Thymus (tissue), 11 donors: Measurements from ENCODE around the gene ZNF581. TPM values are rescaled to one million over a fixed set of nuclear protein-coding genes. Genes with fewer than 3 reads are reported as not detected.

Source experiments
- DNase-seq, 9 donors: peaks; one replicate each; pipeline ENCODE4 v3.0.0-alpha.2; 2013; ENCODE audit warnings: low spot score in 9 of 9, low read depth in 6 of 9, missing footprints in 1 of 9
- H3K27ac ChIP-seq, 2 donors: one replicate each; pipeline ENCODE4 v1.5.1; 2013; ENCODE audit warnings: control low read depth in 1 of 2, low read depth in 1 of 2, low read length in 1 of 2, mild to moderate bottlenecking in 1 of 2, moderate library complexity in 1 of 2
- H3K27me3 ChIP-seq, 2 donors: one replicate each; pipeline ENCODE4 v1.5.1; 2013; ENCODE audit warnings: low read length in 1 of 2; ENCODE audit not compliant: control insufficient read depth in 2 of 2, insufficient read depth in 1 of 2
- H3K36me3 ChIP-seq, 2 donors: one replicate each; pipeline ENCODE4 v1.5.1; 2013; ENCODE audit warnings: low read length in 1 of 2, mild to moderate bottlenecking in 1 of 2, moderate library complexity in 1 of 2; ENCODE audit not compliant: control insufficient read depth in 2 of 2, insufficient read depth in 2 of 2
- H3K4me1 ChIP-seq, 2 donors: one replicate each; pipeline ENCODE4 v1.5.1; 2013; ENCODE audit warnings: low read length in 2 of 2; ENCODE audit not compliant: control insufficient read depth in 2 of 2, insufficient read depth in 2 of 2
- H3K4me3 ChIP-seq, 2 donors: one replicate each; pipeline ENCODE4 v1.5.1; 2013; ENCODE audit warnings: low read length in 2 of 2, control low read depth in 1 of 2, mild to moderate bottlenecking in 1 of 2
- H3K9me3 ChIP-seq, 2 donors: one replicate each; pipeline ENCODE4 v1.5.1; 2013; ENCODE audit warnings: low read length in 1 of 2, mild to moderate bottlenecking in 1 of 2; ENCODE audit not compliant: control insufficient read depth in 2 of 2, insufficient read depth in 1 of 2
- WGBS: extraction: QIAGEN DNeasy Blood & Tissue Kit; methylation state at CpG from one replicate; pipeline ENCODE4 v1.1.7; 2013; 5-methylcytosine and 5-hydroxymethylcytosine counted together
- polyA plus RNA-seq: library from polyadenylated mRNA; stranded (reverse); fragments of 200-250 nt; gene quantifications from one replicate; pipeline ENCODE4 v1.2.3, GENCODE V29; 2013
- total RNA-seq: library from RNA; stranded (reverse); fragments of 120-200 nt; gene quantifications from one replicate; pipeline ENCODE4 v1.2.4, GENCODE V29; 2013
- donor health status: healthy.

Gene ZNF581
- total and polyA plus RNA-seq, 2 donors, result 19.0 to 22.9 TPM

- H3K9me3 ChIP-seq, result no peaks in the 10 kb centered on the region
- no peaks in the 10 kb centered on the region for H3K27me3 ChIP-seq
- H3K27ac ChIP-seq, result peak overlapping the region; percentile 22 to 86
- WGBS, result 33% methylated on average over 12 of the region's 12 CpGs
- H3K4me3 ChIP-seq, result peak overlapping the region; percentile 81 to 87
- H3K4me1 ChIP-seq, result peaks cover 10 to 34% of the 10 kb centered on the region in 2 donors
- DNase-seq, result no peak
- peaks cover 11 to 12% of the 10 kb centered on the region in 2 donors for H3K36me3 ChIP-seq
These were observed 37.0 kb upstream of the ZNF581 start for GRCh38 chr19:55606471-55606787.

- WGBS, result 81% methylated on average over 9 of the region's 9 CpGs
- Histone ChIP-seq H3K9me3 (no peaks in the 10 kb centered on the region), H3K27me3 (no peaks in the 10 kb centered on the region), H3K36me3 (peaks cover 11 to 12% of the 10 kb centered on the region in 2 donors), H3K27ac (peak overlapping the region in 1 of 2 donors; percentile 86), H3K4me1 (peaks cover 10 to 30% of the 10 kb centered on the region in 2 donors), H3K4me3 (peak overlapping the region in 1 of 2 donors; percentile 81)
- no peak for DNase-seq
These were observed 36.6 kb upstream of the ZNF581 start for GRCh38 chr19:55606817-55607216.

GRCh38 chr19:55609326-55609725, 34.1 kb upstream of the ZNF581 start:
- WGBS, result 97% methylated on average over 5 of the region's 5 CpGs
- Histone ChIP-seq H3K27me3 (no peaks in the 10 kb centered on the region), H3K4me3 (no peak overlapping the region), H3K36me3 (peaks cover 12 to 20% of the 10 kb centered on the region in 2 donors), H3K27ac (no peak overlapping the region), H3K4me1 (peaks cover 10 to 21% of the 10 kb centered on the region in 2 donors), H3K9me3 (no peaks in the 10 kb centered on the region)
- no peak for DNase-seq

GRCh38 chr19:55611300-55611982, 32.0 kb upstream of the ZNF581 start:
- WGBS, result 95% methylated on average over 15 of the region's 15 CpGs
- peaks cover 2 to 7% of the 10 kb centered on the region in 2 donors for H3K4me1 ChIP-seq
- no peaks in the 10 kb centered on the region for H3K9me3 ChIP-seq
- H3K27me3 ChIP-seq, result no peaks in the 10 kb centered on the region
- H3K27ac ChIP-seq, result no peak overlapping the region
- peaks cover 14 to 41% of the 10 kb centered on the region in 2 donors for H3K36me3 ChIP-seq
- no peak overlapping the region for H3K4me3 ChIP-seq
- DNase-seq, result no peak

GRCh38 chr19:55611983-55612645, 31.3 kb upstream of the ZNF581 start:
- Histone ChIP-seq H3K27me3 (no peaks in the 10 kb centered on the region), H3K4me1 (peaks cover 0 to 1% of the 10 kb centered on the region in 2 donors), H3K36me3 (peaks cover 19 to 47% of the 10 kb centered on the region in 2 donors), H3K27ac (no peak overlapping the region), H3K4me3 (no peak overlapping the region), H3K9me3 (no peaks in the 10 kb centered on the region)
- no peak for DNase-seq
- 98% methylated on average over 3 of the region's 3 CpGs for WGBS

GRCh38 chr19:55613396-55613795, 30.1 kb upstream of the ZNF581 start:
- Histone ChIP-seq H3K36me3 (peaks cover 25 to 53% of the 10 kb centered on the region in 2 donors), H3K27ac (no peak overlapping the region), H3K9me3 (no peaks in the 10 kb centered on the region), H3K4me3 (no peak overlapping the region), H3K4me1 (no peaks in the 10 kb centered on the region), H3K27me3 (no peaks in the 10 kb centered on the region)
- DNase-seq, result no peak
- 98% methylated on average over 27 of the region's 27 CpGs for WGBS

GRCh38 chr19:55613930-55614710, 29.3 kb upstream of the ZNF581 start:
- peaks cover 25 to 53% of the 10 kb centered on the region in 2 donors for H3K36me3 ChIP-seq
- H3K4me1 ChIP-seq, result no peaks in the 10 kb centered on the region
- WGBS, result 98% methylated on average over 75 of the region's 75 CpGs
- no peak overlapping the region for H3K27ac ChIP-seq
- no peaks in the 10 kb centered on the region for H3K9me3 ChIP-seq
- H3K4me3 ChIP-seq, result no peak overlapping the region
- H3K27me3 ChIP-seq, result no peaks in the 10 kb centered on the region
- no peak for DNase-seq

- Histone ChIP-seq H3K27ac (no peak overlapping the region), H3K27me3 (no peaks in the 10 kb centered on the region), H3K9me3 (no peaks in the 10 kb centered on the region), H3K36me3 (peaks cover 17 to 46% of the 10 kb centered on the region in 2 donors), H3K4me3 (no peak overlapping the region), H3K4me1 (peaks cover 0 to 4% of the 10 kb centered on the region in 2 donors)
- no peak for DNase-seq
- 98% methylated on average over 98 of the region's 98 CpGs for WGBS
These were observed 28.5 kb upstream of the ZNF581 start for GRCh38 chr19:55614711-55615542.
